HepG2 (cell line): Measurements from ENCODE around the gene MBTPS1. TPM values are rescaled to one million over a fixed set of nuclear protein-coding genes. Genes with fewer than 3 reads are reported as not detected.

Experiments used
- ATAC-seq: fragments of 200-7000 bp; cut with Tn5 transposase; 3 replicates; pipeline ENCODE4 v1.9.1; 2020; ENCODE audit warnings: mild to moderate bottlenecking, moderate library complexity
- BruUV-seq: library from RNA; stranded (reverse); fragments of 400-500 nt; replicated peaks from 2 replicates; lab custom pipeline; 2021; lab: Mats Ljungman, UMichigan
- CTCF ChIA-PET: fragments of 300-600 bp; formaldehyde crosslinking; extraction: SDS; loops from one replicate; lab custom pipeline; 2021; ENCODE audit warnings: low total read pairs, inconsistent platforms, low intra/inter-chr PET ratio; lab: Yijun Ruan, JAX
- POLR2A ChIA-PET: fragments of 350-600 bp; sonication (Branson Sonifier 250); formaldehyde crosslinking; loops from one replicate; lab custom pipeline; 2020; ENCODE audit warnings: antibody characterized with exemption, inconsistent platforms; lab: Yijun Ruan, JAX
- DNase-seq: peaks from one replicate; pipeline ENCODE4 v3.0.0-alpha.2; 2015; ENCODE audit warnings: low spot score
- FAIRE-seq: peaks from 3 replicates; lab custom pipeline; 2011; peaks lifted over from hg19 to GRCh38; lab: Jason Lieb, UNC
- H2AFZ ChIP-seq: one replicate; pipeline ENCODE4 v1.6.1; 2011; ENCODE audit warnings: low read length, inconsistent platforms
- H3K27ac ChIP-seq: fragments of 300-600 bp; 3 replicates; pipeline ENCODE4 v1.8.0; 2011; ENCODE audit warnings: mixed run types, mild to moderate bottlenecking, mixed read lengths, low read length, inconsistent platforms; ENCODE audit not compliant: insufficient read depth; ENCODE audit errors: extremely low read length
- H3K27me3 ChIP-seq, 2 experiments: fragments of 200-600 bp in 1 of 2; 2 replicates in 1 of 2; 3 replicates in 1 of 2; pipeline versions ENCODE4 v1.6.0 to v1.8.0; 2011; ENCODE audit warnings: low read length in 2 of 2, mild to moderate bottlenecking in 2 of 2, moderate library complexity in 2 of 2, inconsistent platforms in 1 of 2; ENCODE audit not compliant: insufficient read depth in 2 of 2, control insufficient read depth in 1 of 2
- H3K36me3 ChIP-seq, 2 experiments: fragments of 200-600 bp in 1 of 2; replicated peaks in 1 of 2; 2 replicates in 1 of 2; 3 replicates in 1 of 2; pipeline versions ENCODE4 v1.5.1 to v1.8.0; 2011; ENCODE audit warnings: low read length in 2 of 2, inconsistent platforms in 1 of 2; ENCODE audit not compliant: insufficient read depth in 2 of 2, control insufficient read depth in 1 of 2
- H3K4me1 ChIP-seq: 2 replicates; pipeline ENCODE4 v1.5.1; 2012; ENCODE audit warnings: low read length, inconsistent platforms; ENCODE audit not compliant: insufficient read depth
- H3K4me2 ChIP-seq: 2 replicates; pipeline ENCODE4 v1.6.0; 2011; ENCODE audit warnings: low read depth, low read length, inconsistent platforms
- H3K4me3 ChIP-seq, 3 experiments: fragments of 200-600 bp in 1 of 3; sonication (generic), shearing (Covaris generic) in 1 of 3; replicated peaks in 1 of 3; 2 replicates each; pipeline ENCODE4 v1.5.1; 2011 to 2016; ENCODE audit warnings: low read length in 3 of 3, inconsistent platforms in 2 of 3, low read depth in 2 of 3, mild to moderate bottlenecking in 2 of 3, control low read depth in 1 of 3, mixed read lengths in 1 of 3; ENCODE audit not compliant: insufficient read depth in 1 of 3
- H3K79me2 ChIP-seq: one replicate; pipeline ENCODE4 v1.6.1; 2011; ENCODE audit warnings: low read length, inconsistent platforms; ENCODE audit not compliant: insufficient read depth
- H3K9ac ChIP-seq: 2 replicates; pipeline ENCODE4 v1.6.0; 2011; ENCODE audit warnings: mild to moderate bottlenecking, low read depth, low read length, inconsistent platforms; ENCODE audit not compliant: insufficient read depth
- H3K9me3 ChIP-seq: 2 replicates; pipeline ENCODE4 v1.5.1; 2012; ENCODE audit warnings: mild to moderate bottlenecking, low read length
- H4K20me1 ChIP-seq: 2 replicates; pipeline ENCODE4 v1.6.0; 2011; ENCODE audit warnings: inconsistent platforms, mild to moderate bottlenecking, low read length, moderate library complexity; ENCODE audit not compliant: insufficient read depth
- EZH2 ChIP-seq: conservative IDR thresholded peaks from 2 replicates; pipeline ENCODE4 v1.6.1; 2012; ENCODE audit warnings: mild to moderate bottlenecking, low read depth, low read length, moderate library complexity
- FOXC1 ChIP-seq: sonication (generic); formaldehyde crosslinking; IDR thresholded peaks from 2 replicates; pipeline ENCODE4 v1.8.0; 2022; ENCODE audit warnings: mild to moderate bottlenecking, missing genetic modification reagents, borderline replicate concordance
- FOXP4 ChIP-seq: sonication (generic); formaldehyde crosslinking; IDR thresholded peaks from 2 replicates; pipeline ENCODE4 v1.4.0; 2020; ENCODE audit warnings: missing genetic modification reagents
- GMEB2 ChIP-seq: IDR thresholded peaks from 2 replicates; pipeline ENCODE4 v1.6.1; 2016; ENCODE audit warnings: missing biosample characterization, missing genetic modification reagents, low read depth
- GTF3A ChIP-seq: sonication (generic); formaldehyde crosslinking; conservative IDR thresholded peaks from 2 replicates; pipeline ENCODE4 v1.4.0; 2020; ENCODE audit warnings: mild to moderate bottlenecking, missing genetic modification reagents
- KAT2B ChIP-seq: fragments of 150-350 bp; IDR thresholded peaks from 2 replicates; pipeline ENCODE4 v1.6.1; 2014; ENCODE audit warnings: low read depth, low read length, borderline replicate concordance
- KLF9 ChIP-seq: IDR thresholded peaks from 2 replicates; pipeline ENCODE4 v1.6.1; 2016; ENCODE audit warnings: low read depth
- NFYC ChIP-seq: IDR thresholded peaks from 2 replicates; pipeline ENCODE4 v1.6.1; 2016; ENCODE audit warnings: missing genetic modification reagents, missing compliant biosample characterization
- SNAI1 ChIP-seq: sonication (generic); formaldehyde crosslinking; IDR thresholded peaks from 2 replicates; pipeline ENCODE4 v1.5.0; 2020; ENCODE audit warnings: mild to moderate bottlenecking, missing genetic modification reagents, borderline replicate concordance
- WGBS: methylation state at CpG from one replicate; pipeline ENCODE4 v1.1.6; 2017; ENCODE audit warnings: low lambda C conversion rate; 5-methylcytosine and 5-hydroxymethylcytosine counted together
- in situ Hi-C: cut with HindIII; loops from 2 replicates; pipeline ENCODE4 v1.10.0; 2017; ENCODE audit warnings: low pct_unique_long_range_greater_than_20kb; ENCODE audit not compliant: extremely low pct_ligation_motif_present
- intact Hi-C: fragments of 100-400 bp; cut with micrococcal nuclease; formaldehyde crosslinking; loops from one replicate; pipeline ENCODE4 v1.10.0; 2022; ENCODE audit not compliant: unreplicated experiment
- polyA plus RNA-seq, 8 experiments: library from polyadenylated mRNA; depleted of rRNA in 3 of 8; stranded (reverse) in 7 of 8; unstranded in 1 of 8; fragments of >200 nt; fragmentation: Illumina TruSeq in 4 of 8; extraction: Trizol in 4 of 8; gene quantifications; 2 replicates each; pipeline versions ENCODE4 v1.2.1 to v1.2.3, GENCODE V29; 2011 to 2016; ENCODE audit warnings: low read depth in 4 of 8, missing spikeins in 1 of 8, mixed read lengths in 1 of 8; ENCODE audit not compliant: insufficient read depth in 1 of 8
- total RNA-seq, 5 experiments: library from RNA; depleted of rRNA; stranded (reverse); fragments of >200 nt; fragmentation: Illumina TruSeq; extraction: Trizol; gene quantifications; 2 replicates each; pipeline ENCODE4 v1.2.3, GENCODE V29; 2016; ENCODE audit warnings: low read depth in 1 of 5
- TF ChIP-seq, protein P1 (sequence below): sonication (generic); formaldehyde crosslinking; IDR thresholded peaks from 2 replicates; pipeline ENCODE4 v1.8.1; 2022; ENCODE audit warnings: mild to moderate bottlenecking, missing genetic modification reagents
- TF ChIP-seq, protein P2 (sequence below): sonication (generic); formaldehyde crosslinking; IDR thresholded peaks from 2 replicates; pipeline ENCODE4 v1.5.0; 2020; ENCODE audit warnings: mild to moderate bottlenecking, missing genetic modification reagents, borderline replicate concordance

MBTPS1 gene
- total and polyA plus RNA-seq, 2 of the 13 experiments (the other 11 are each of a cell fraction or from before 2014, with no cell fraction given): 56.7 to 91.3 TPM

DNA sequence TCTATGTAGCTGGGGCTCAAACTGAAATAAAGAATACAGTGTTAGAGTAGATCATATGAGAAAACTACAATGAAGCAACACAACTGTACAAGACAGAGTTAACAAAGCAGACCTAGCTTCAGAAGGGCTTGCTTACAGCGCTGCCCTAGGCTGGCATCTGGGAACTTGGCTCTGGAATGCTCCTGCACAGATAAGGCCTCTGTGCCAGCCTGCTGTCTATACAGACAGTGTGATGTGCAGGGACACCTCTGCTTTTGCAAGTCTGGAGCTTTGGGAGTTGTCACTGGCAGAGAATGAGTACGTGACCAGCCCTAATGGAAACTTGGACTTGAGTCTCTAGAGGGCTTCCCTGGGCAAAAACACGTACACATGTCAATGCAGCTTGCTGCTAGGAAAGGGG lies 42.0 kb downstream of the MBTPS1 start:
- no peak overlapping the region for H3K27ac ChIP-seq
- no peaks in the 10 kb centered on the region for H3K4me1 ChIP-seq
- FAIRE-seq: no peak
- CTCF ChIA-PET: no interaction called here
- WGBS: 95% methylated on average over 3 of the region's 3 CpGs
- H2AFZ ChIP-seq: no peak overlapping the region
- H3K27me3 ChIP-seq: no peaks in the 10 kb centered on the region
- H3K9ac ChIP-seq: no peak overlapping the region
- peaks cover 2% of the 10 kb centered on the region for H3K79me2 ChIP-seq
- intact Hi-C loops (no loop called here), in situ Hi-C loops (no loop called here)
- no peak overlapping the region for H3K4me3 ChIP-seq
- ATAC-seq: no peak
- BruUV-seq: no TSS peak
- H3K36me3 ChIP-seq: peaks cover 33 to 89% of the 10 kb centered on the region in 2 experiments
- H3K4me2 ChIP-seq: no peak overlapping the region
- POLR2A ChIA-PET: no interaction called here
- DNase-seq: no peak
- no peaks in the 10 kb centered on the region for H3K9me3 ChIP-seq
- H4K20me1 ChIP-seq: peaks cover 2% of the 10 kb centered on the region; the same call in 1 of the 2 replicates
- TF ChIP-seq EZH2: no peak
- TF ChIP-seq FOXC1 (CRISPR knock-in tag): no peak
- no peak for TF ChIP-seq GMEB2 (CRISPR knock-in tag)
- TF ChIP-seq SNAI1 (CRISPR knock-in tag): no peak
- no peak for TF ChIP-seq KLF9 (CRISPR knock-in tag)
- no peak for TF ChIP-seq GTF3A (CRISPR knock-in tag)
- TF ChIP-seq KAT2B: no peak
- no peak for TF ChIP-seq NFYC (CRISPR knock-in tag)
- TF ChIP-seq, protein P1, sequence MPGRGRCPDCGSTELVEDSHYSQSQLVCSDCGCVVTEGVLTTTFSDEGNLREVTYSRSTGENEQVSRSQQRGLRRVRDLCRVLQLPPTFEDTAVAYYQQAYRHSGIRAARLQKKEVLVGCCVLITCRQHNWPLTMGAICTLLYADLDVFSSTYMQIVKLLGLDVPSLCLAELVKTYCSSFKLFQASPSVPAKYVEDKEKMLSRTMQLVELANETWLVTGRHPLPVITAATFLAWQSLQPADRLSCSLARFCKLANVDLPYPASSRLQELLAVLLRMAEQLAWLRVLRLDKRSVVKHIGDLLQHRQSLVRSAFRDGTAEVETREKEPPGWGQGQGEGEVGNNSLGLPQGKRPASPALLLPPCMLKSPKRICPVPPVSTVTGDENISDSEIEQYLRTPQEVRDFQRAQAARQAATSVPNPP (CRISPR knock-in tag): no peak
- TF ChIP-seq, protein P2, sequence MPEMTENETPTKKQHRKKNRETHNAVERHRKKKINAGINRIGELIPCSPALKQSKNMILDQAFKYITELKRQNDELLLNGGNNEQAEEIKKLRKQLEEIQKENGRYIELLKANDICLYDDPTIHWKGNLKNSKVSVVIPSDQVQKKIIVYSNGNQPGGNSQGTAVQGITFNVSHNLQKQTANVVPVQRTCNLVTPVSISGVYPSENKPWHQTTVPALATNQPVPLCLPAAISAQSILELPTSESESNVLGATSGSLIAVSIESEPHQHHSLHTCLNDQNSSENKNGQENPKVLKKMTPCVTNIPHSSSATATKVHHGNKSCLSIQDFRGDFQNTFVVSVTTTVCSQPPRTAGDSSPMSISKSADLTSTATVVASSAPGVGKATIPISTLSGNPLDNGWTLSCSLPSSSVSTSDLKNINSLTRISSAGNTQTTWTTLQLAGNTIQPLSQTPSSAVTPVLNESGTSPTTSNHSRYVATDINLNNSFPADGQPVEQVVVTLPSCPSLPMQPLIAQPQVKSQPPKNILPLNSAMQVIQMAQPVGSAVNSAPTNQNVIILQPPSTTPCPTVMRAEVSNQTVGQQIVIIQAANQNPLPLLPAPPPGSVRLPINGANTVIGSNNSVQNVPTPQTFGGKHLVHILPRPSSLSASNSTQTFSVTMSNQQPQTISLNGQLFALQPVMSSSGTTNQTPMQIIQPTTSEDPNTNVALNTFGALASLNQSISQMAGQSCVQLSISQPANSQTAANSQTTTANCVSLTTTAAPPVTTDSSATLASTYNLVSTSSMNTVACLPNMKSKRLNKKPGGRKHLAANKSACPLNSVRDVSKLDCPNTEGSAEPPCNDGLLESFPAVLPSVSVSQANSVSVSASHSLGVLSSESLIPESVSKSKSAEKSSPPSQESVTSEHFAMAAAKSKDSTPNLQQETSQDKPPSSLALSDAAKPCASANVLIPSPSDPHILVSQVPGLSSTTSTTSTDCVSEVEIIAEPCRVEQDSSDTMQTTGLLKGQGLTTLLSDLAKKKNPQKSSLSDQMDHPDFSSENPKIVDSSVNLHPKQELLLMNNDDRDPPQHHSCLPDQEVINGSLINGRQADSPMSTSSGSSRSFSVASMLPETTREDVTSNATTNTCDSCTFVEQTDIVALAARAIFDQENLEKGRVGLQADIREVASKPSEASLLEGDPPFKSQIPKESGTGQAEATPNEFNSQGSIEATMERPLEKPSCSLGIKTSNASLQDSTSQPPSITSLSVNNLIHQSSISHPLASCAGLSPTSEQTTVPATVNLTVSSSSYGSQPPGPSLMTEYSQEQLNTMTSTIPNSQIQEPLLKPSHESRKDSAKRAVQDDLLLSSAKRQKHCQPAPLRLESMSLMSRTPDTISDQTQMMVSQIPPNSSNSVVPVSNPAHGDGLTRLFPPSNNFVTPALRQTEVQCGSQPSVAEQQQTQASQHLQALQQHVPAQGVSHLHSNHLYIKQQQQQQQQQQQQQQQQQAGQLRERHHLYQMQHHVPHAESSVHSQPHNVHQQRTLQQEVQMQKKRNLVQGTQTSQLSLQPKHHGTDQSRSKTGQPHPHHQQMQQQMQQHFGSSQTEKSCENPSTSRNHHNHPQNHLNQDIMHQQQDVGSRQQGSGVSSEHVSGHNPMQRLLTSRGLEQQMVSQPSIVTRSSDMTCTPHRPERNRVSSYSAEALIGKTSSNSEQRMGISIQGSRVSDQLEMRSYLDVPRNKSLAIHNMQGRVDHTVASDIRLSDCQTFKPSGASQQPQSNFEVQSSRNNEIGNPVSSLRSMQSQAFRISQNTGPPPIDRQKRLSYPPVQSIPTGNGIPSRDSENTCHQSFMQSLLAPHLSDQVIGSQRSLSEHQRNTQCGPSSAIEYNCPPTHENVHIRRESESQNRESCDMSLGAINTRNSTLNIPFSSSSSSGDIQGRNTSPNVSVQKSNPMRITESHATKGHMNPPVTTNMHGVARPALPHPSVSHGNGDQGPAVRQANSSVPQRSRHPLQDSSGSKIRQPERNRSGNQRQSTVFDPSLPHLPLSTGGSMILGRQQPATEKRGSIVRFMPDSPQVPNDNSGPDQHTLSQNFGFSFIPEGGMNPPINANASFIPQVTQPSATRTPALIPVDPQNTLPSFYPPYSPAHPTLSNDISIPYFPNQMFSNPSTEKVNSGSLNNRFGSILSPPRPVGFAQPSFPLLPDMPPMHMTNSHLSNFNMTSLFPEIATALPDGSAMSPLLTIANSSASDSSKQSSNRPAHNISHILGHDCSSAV (CRISPR knock-in tag): no peak
- no peak for TF ChIP-seq FOXP4 (CRISPR knock-in tag)
